HepG2 (cell line): ENCODE results near the gene MAN1A1. TPM values are rescaled to one million over a fixed set of nuclear protein-coding genes. Genes with fewer than 3 reads are reported as not detected.

Experiments
- ATAC-seq: fragments of 200-7000 bp; cut with Tn5 transposase; 3 replicates; pipeline ENCODE4 v1.9.1; 2020; ENCODE audit warnings: mild to moderate bottlenecking, moderate library complexity
- Bru-seq: library from RNA; stranded (reverse); fragments of 400-500 nt; gene quantifications from one replicate; lab custom pipeline; 2021; lab: Mats Ljungman, UMichigan
- BruChase-seq, 2 experiments: library from RNA; stranded (reverse); fragments of 400-500 nt; gene quantifications; one replicate each; lab custom pipeline; 2021; lab: Mats Ljungman, UMichigan
- BruUV-seq: library from RNA; stranded (reverse); fragments of 400-500 nt; replicated peaks from 2 replicates; lab custom pipeline; 2021; lab: Mats Ljungman, UMichigan
- CTCF ChIA-PET: fragments of 300-600 bp; formaldehyde crosslinking; extraction: SDS; loops from one replicate; lab custom pipeline; 2021; ENCODE audit warnings: low total read pairs, inconsistent platforms, low intra/inter-chr PET ratio; lab: Yijun Ruan, JAX
- POLR2A ChIA-PET: fragments of 350-600 bp; sonication (Branson Sonifier 250); formaldehyde crosslinking; loops from one replicate; lab custom pipeline; 2020; ENCODE audit warnings: antibody characterized with exemption, inconsistent platforms; lab: Yijun Ruan, JAX
- DNase-seq: peaks from one replicate; pipeline ENCODE4 v3.0.0-alpha.2; 2015; ENCODE audit warnings: low spot score
- FAIRE-seq: peaks from 3 replicates; lab custom pipeline; 2011; peaks lifted over from hg19 to GRCh38; lab: Jason Lieb, UNC
- H2AFZ ChIP-seq: one replicate; pipeline ENCODE4 v1.6.1; 2011; ENCODE audit warnings: low read length, inconsistent platforms
- H3K27ac ChIP-seq: fragments of 300-600 bp; 3 replicates; pipeline ENCODE4 v1.8.0; 2011; ENCODE audit warnings: mixed run types, mild to moderate bottlenecking, mixed read lengths, low read length, inconsistent platforms; ENCODE audit not compliant: insufficient read depth; ENCODE audit errors: extremely low read length
- H3K27me3 ChIP-seq, 2 experiments: fragments of 200-600 bp in 1 of 2; 2 replicates in 1 of 2; 3 replicates in 1 of 2; pipeline versions ENCODE4 v1.6.0 to v1.8.0; 2011; ENCODE audit warnings: low read length in 2 of 2, mild to moderate bottlenecking in 2 of 2, moderate library complexity in 2 of 2, inconsistent platforms in 1 of 2; ENCODE audit not compliant: insufficient read depth in 2 of 2, control insufficient read depth in 1 of 2
- H3K36me3 ChIP-seq, 2 experiments: fragments of 200-600 bp in 1 of 2; replicated peaks in 1 of 2; 2 replicates in 1 of 2; 3 replicates in 1 of 2; pipeline versions ENCODE4 v1.5.1 to v1.8.0; 2011; ENCODE audit warnings: low read length in 2 of 2, inconsistent platforms in 1 of 2; ENCODE audit not compliant: insufficient read depth in 2 of 2, control insufficient read depth in 1 of 2
- H3K4me1 ChIP-seq: 2 replicates; pipeline ENCODE4 v1.5.1; 2012; ENCODE audit warnings: low read length, inconsistent platforms; ENCODE audit not compliant: insufficient read depth
- H3K4me2 ChIP-seq: 2 replicates; pipeline ENCODE4 v1.6.0; 2011; ENCODE audit warnings: low read depth, low read length, inconsistent platforms
- H3K4me3 ChIP-seq, 3 experiments: fragments of 200-600 bp in 1 of 3; sonication (generic), shearing (Covaris generic) in 1 of 3; replicated peaks in 1 of 3; 2 replicates each; pipeline ENCODE4 v1.5.1; 2011 to 2016; ENCODE audit warnings: low read length in 3 of 3, inconsistent platforms in 2 of 3, low read depth in 2 of 3, mild to moderate bottlenecking in 2 of 3, control low read depth in 1 of 3, mixed read lengths in 1 of 3; ENCODE audit not compliant: insufficient read depth in 1 of 3
- H3K79me2 ChIP-seq: one replicate; pipeline ENCODE4 v1.6.1; 2011; ENCODE audit warnings: low read length, inconsistent platforms; ENCODE audit not compliant: insufficient read depth
- H3K9ac ChIP-seq: 2 replicates; pipeline ENCODE4 v1.6.0; 2011; ENCODE audit warnings: mild to moderate bottlenecking, low read depth, low read length, inconsistent platforms; ENCODE audit not compliant: insufficient read depth
- H3K9me3 ChIP-seq: 2 replicates; pipeline ENCODE4 v1.5.1; 2012; ENCODE audit warnings: mild to moderate bottlenecking, low read length
- H4K20me1 ChIP-seq: 2 replicates; pipeline ENCODE4 v1.6.0; 2011; ENCODE audit warnings: inconsistent platforms, mild to moderate bottlenecking, low read length, moderate library complexity; ENCODE audit not compliant: insufficient read depth
- CEBPG ChIP-seq: IDR thresholded peaks from 2 replicates; pipeline ENCODE4 v1.6.1; 2016
- CENPT ChIP-seq: sonication (generic); formaldehyde crosslinking; IDR thresholded peaks from 2 replicates; pipeline ENCODE4 v1.8.0; 2022; ENCODE audit warnings: low read depth, mild to moderate bottlenecking, moderate library complexity, missing genetic modification reagents
- KLF12 ChIP-seq: sonication (generic); formaldehyde crosslinking; IDR thresholded peaks from 2 replicates; pipeline ENCODE4 v1.4.0; 2020; ENCODE audit warnings: missing genetic modification reagents, borderline replicate concordance
- MEIS2 ChIP-seq: sonication (generic); formaldehyde crosslinking; IDR thresholded peaks from 2 replicates; pipeline ENCODE4 v1.9.0; 2021; ENCODE audit warnings: mild to moderate bottlenecking, missing genetic modification reagents
- MIER2 ChIP-seq: IDR thresholded peaks from 2 replicates; pipeline ENCODE4 v1.6.1; 2016; ENCODE audit warnings: missing biosample characterization, missing genetic modification reagents
- SMARCC2 ChIP-seq: fragments of 450-650 bp; IDR thresholded peaks from 2 replicates; pipeline ENCODE4 v1.6.1; 2017; ENCODE audit warnings: antibody characterized with exemption, mild to moderate bottlenecking
- TMF1 ChIP-seq: sonication (generic); formaldehyde crosslinking; IDR thresholded peaks from 2 replicates; pipeline ENCODE4 v1.8.1; 2022; ENCODE audit warnings: low read depth, missing genetic modification reagents
- XBP1 ChIP-seq: sonication (generic); formaldehyde crosslinking; IDR thresholded peaks from 2 replicates; pipeline ENCODE4 v1.5.0; 2020; ENCODE audit warnings: missing genetic modification reagents
- ZFP37 ChIP-seq: sonication (generic); formaldehyde crosslinking; IDR thresholded peaks from 2 replicates; pipeline ENCODE4 v1.4.0; 2020; ENCODE audit warnings: missing genetic modification reagents, borderline replicate concordance
- ZNF20 ChIP-seq: sonication (generic); formaldehyde crosslinking; IDR thresholded peaks from 2 replicates; pipeline ENCODE4 v1.4.0; 2020; ENCODE audit warnings: mild to moderate bottlenecking, moderate library complexity, missing genetic modification reagents
- ZNF747 ChIP-seq: sonication (generic); formaldehyde crosslinking; IDR thresholded peaks from 2 replicates; pipeline ENCODE4 v1.8.1; 2023; ENCODE audit warnings: missing genetic modification reagents, mild to moderate bottlenecking, borderline replicate concordance
- ZNF83 ChIP-seq: sonication (generic); formaldehyde crosslinking; IDR thresholded peaks from 2 replicates; pipeline ENCODE4 v1.4.0; 2020; ENCODE audit warnings: missing genetic modification reagents, mild to moderate bottlenecking, borderline replicate concordance
- ZSCAN22 ChIP-seq: sonication (generic); formaldehyde crosslinking; IDR thresholded peaks from 2 replicates; pipeline ENCODE4 v1.4.0; 2020; ENCODE audit warnings: mild to moderate bottlenecking, missing genetic modification reagents
- WGBS: methylation state at CpG from one replicate; pipeline ENCODE4 v1.1.6; 2017; ENCODE audit warnings: low lambda C conversion rate; 5-methylcytosine and 5-hydroxymethylcytosine counted together
- in situ Hi-C: cut with HindIII; loops from 2 replicates; pipeline ENCODE4 v1.10.0; 2017; ENCODE audit warnings: low pct_unique_long_range_greater_than_20kb; ENCODE audit not compliant: extremely low pct_ligation_motif_present
- intact Hi-C: fragments of 100-400 bp; cut with micrococcal nuclease; formaldehyde crosslinking; loops from one replicate; pipeline ENCODE4 v1.10.0; 2022; ENCODE audit not compliant: unreplicated experiment
- long read RNA-seq, 2 experiments: library from RNA in 1 of 2; library from polyadenylated mRNA in 1 of 2; stranded (forward) in 1 of 2; unstranded in 1 of 2; transcript quantifications; one replicate each; pipeline ENCODE4 v2.0.0, GENCODE V29; 2019 to 2022
- polyA minus RNA-seq, 3 experiments: library from RNA; depleted of rRNA, polyadenylated mRNA; stranded (reverse); fragments of >200 nt; gene quantifications; 2 replicates each; pipeline ENCODE4 v1.2.3, GENCODE V29; 2011; ENCODE audit warnings: low replicate concordance in 1 of 3
- polyA plus RNA-seq, 8 experiments: library from polyadenylated mRNA; depleted of rRNA in 3 of 8; stranded (reverse) in 7 of 8; unstranded in 1 of 8; fragments of >200 nt; fragmentation: Illumina TruSeq in 4 of 8; extraction: Trizol in 4 of 8; gene quantifications; 2 replicates each; pipeline versions ENCODE4 v1.2.1 to v1.2.3, GENCODE V29; 2011 to 2016; ENCODE audit warnings: low read depth in 4 of 8, missing spikeins in 1 of 8, mixed read lengths in 1 of 8; ENCODE audit not compliant: insufficient read depth in 1 of 8
- total RNA-seq, 5 experiments: library from RNA; depleted of rRNA; stranded (reverse); fragments of >200 nt; fragmentation: Illumina TruSeq; extraction: Trizol; gene quantifications; 2 replicates each; pipeline ENCODE4 v1.2.3, GENCODE V29; 2016; ENCODE audit warnings: low read depth in 1 of 5
- TF ChIP-seq, protein P1 (sequence below): sonication (generic); formaldehyde crosslinking; IDR thresholded peaks from 2 replicates; pipeline ENCODE4 v1.4.0; 2020; ENCODE audit warnings: mild to moderate bottlenecking, missing genetic modification reagents

Gene MAN1A1
- total RNA-seq (2016; rRNA removed; fragmentation: Illumina TruSeq; extraction: Trizol) (98.7 and 156 TPM in 2 replicates), polyA plus RNA-seq (2011; rRNA removed) (192 and 236 TPM in 2 replicates), polyA minus RNA-seq (2011; rRNA and poly(A)+ RNA removed; ENCODE audit: low replicate concordance) (0.70 and 113 TPM in 2 replicates), Bru-seq, nascent RNA (percentile 99 among the genes with signal in this experiment), BruChase-seq, experiment 1, labeled RNA remaining after a 6-hour chase (percentile 96 among the genes with signal in this experiment), BruChase-seq, experiment 2, labeled RNA remaining after a 2-hour chase (percentile 95 among the genes with signal in this experiment)
- total RNA-seq (2016; cell fraction: cytosol; rRNA removed; fragmentation: Illumina TruSeq; extraction: Trizol; ENCODE audit: low read depth): 8.0 and 9.3 TPM in 2 replicates
- 92.1 and 154 TPM in 2 replicates for total RNA-seq (2016; cell fraction: insoluble cytoplasmic fraction; rRNA removed; fragmentation: Illumina TruSeq; extraction: Trizol)
- total RNA-seq (2016; cell fraction: membrane; rRNA removed; fragmentation: Illumina TruSeq; extraction: Trizol): 35.4 and 40.1 TPM in 2 replicates
- total RNA-seq (2016; cell fraction: nucleus; rRNA removed; fragmentation: Illumina TruSeq; extraction: Trizol): 183 and 203 TPM in 2 replicates
- polyA plus RNA-seq (2011; cell fraction: cytosol; rRNA removed): 99.8 and 148 TPM in 2 replicates
- 62.7 and 77.6 TPM in 2 replicates for polyA plus RNA-seq (2011; cell fraction: nucleus; rRNA removed)
- 214 and 224 TPM in 2 replicates for polyA plus RNA-seq (2012)
- polyA plus RNA-seq (2016; cell fraction: cytosol; fragmentation: Illumina TruSeq; extraction: Trizol; ENCODE audit: low read depth): 6.6 and 6.7 TPM in 2 replicates
- 106 and 111 TPM in 2 replicates for polyA plus RNA-seq (2016; cell fraction: insoluble cytoplasmic fraction; fragmentation: Illumina TruSeq; extraction: Trizol; ENCODE audit: low read depth)
- polyA plus RNA-seq (2016; cell fraction: membrane; fragmentation: Illumina TruSeq; extraction: Trizol; ENCODE audit: low read depth): 19.3 and 22.4 TPM in 2 replicates
- 218 and 229 TPM in 2 replicates for polyA plus RNA-seq (2016; cell fraction: nucleus; fragmentation: Illumina TruSeq; extraction: Trizol; ENCODE audit: insufficient read depth, low read depth)
- polyA minus RNA-seq (2011; cell fraction: cytosol; rRNA and poly(A)+ RNA removed): 203 TPM in 2 replicates
- polyA minus RNA-seq (2011; cell fraction: nucleus; rRNA and poly(A)+ RNA removed): 222 and 223 TPM in 2 replicates
- long read RNA-seq, experiment 1, partial matches to known transcripts: 17 of 34 reads
- long read RNA-seq, experiment 1, other reads (novel, unspliced or antisense): 17 of 34 reads
- long read RNA-seq, experiment 2, full-length matches to known transcripts: 9 of 281 reads
- long read RNA-seq, experiment 2, partial matches to known transcripts: 21 of 281 reads
- long read RNA-seq, experiment 2, other reads (novel, unspliced or antisense): 251 of 281 reads

DNA sequence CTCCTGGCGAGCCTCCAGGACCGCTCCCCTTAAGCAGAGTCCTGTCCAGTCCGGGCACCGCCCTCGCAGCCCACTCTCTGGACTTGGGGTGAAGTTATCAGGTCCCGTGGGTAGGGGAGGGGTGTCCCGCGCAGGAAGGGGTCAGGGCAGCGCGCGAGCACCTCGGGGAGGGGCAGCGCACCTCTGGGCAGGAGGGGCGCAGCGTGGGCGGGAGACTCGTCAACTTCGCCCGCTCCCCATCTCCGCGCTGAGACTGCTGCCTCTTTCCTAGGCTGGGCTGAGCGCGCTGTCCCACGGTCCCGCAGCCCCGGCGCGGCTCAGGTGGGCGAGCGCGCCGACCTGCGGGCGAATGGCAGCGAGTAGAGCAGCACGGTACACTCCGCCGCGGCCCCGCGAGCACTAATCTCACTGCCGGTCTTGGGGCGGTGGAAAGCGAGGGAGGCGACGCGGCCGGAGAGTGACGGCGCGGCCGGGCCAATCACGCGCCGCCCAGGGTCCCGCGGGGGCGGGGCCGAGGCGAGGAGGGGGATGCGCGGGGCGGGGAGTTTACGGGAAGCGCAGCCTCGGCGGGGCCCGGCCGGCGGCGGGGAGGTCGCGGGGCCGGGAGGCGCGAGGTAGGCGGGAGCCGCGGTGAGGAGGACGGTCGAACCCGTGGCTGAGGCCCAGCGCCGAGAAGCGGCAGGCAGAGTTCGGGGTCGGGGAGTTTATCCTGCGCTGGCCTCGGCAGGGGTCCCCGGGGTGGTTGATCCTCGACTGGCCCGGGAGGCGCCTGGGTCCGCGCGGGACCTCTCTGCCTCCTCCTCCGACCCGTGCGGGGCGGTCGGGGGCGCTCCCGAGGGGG, at the start of gene MAN1A1:
TSS of gene MAN1A1 (minus strand) at position 401 of the 841 bp plus-strand sequence. CDS start 696 bp downstream, outside the sequence.
- Histone ChIP-seq H4K20me1 (peaks cover 29% of the 10 kb centered on the region), H3K9me3 (no peaks in the 10 kb centered on the region), H3K79me2 (peaks cover 75% of the 10 kb centered on the region), H3K36me3 (peaks cover 0 to 4% of the 10 kb centered on the region in 2 experiments; a peak in 2 of 5 replicates), H3K4me3 (peak within 1 kb of the TSS; percentile 89 to 99 (median 99)), H2AFZ (peak within 1 kb of the TSS; percentile 7), H3K4me2 (peak within 1 kb of the TSS; percentile 96), H3K27me3 (no peaks in the 10 kb centered on the region; a peak in 1 of 5 replicates), H3K9ac (peak within 1 kb of the TSS; percentile 99), H3K27ac (peak within 1 kb of the TSS; percentile 100), H3K4me1 (peaks cover 23% of the 10 kb centered on the region)
- ATAC-seq (peak; percentile 89), DNase-seq (peak; percentile 87), FAIRE-seq (no peak)
- in situ Hi-C loops: loop anchor here (5.0 to 10.0 kb wide), 2 partner anchors 202 to 385 kb away; no protein-coding TSS in a partner anchor
- ChIA-PET CTCF (no interaction called here), POLR2A (interaction anchor here (1.2 to 1.4 kb wide), 2 partner anchors 26 to 89 kb away, joined by 4 to 5 read pairs; no protein-coding TSS in a partner anchor)
- WGBS: 1% methylated on average over 27 of the region's 103 CpGs
- intact Hi-C loops: loop anchor here (1.0 to 10.0 kb wide), 5 partner anchors 148 to 1475 kb away; no protein-coding TSS in a partner anchor
- no TSS peak for BruUV-seq
- TF ChIP-seq ZNF747 (CRISPR knock-in tag) (peak; percentile 87), ZNF20 (CRISPR knock-in tag) (0 out of 2 replicates have a peak, but pooled peaks have one; percentile 10), SMARCC2 (no peak), CENPT (CRISPR knock-in tag) (peak; percentile 23; the same call in 1 of the 2 replicates), ZNF83 (CRISPR knock-in tag) (peak; percentile 28; the same call in 1 of the 2 replicates), XBP1 (CRISPR knock-in tag) (no peak), MIER2 (CRISPR knock-in tag) (no peak), MEIS2 (CRISPR knock-in tag) (no peak; the same call in 1 of the 2 replicates), CEBPG (CRISPR knock-in tag) (peak; percentile 40; the same call in 1 of the 2 replicates), KLF12 (CRISPR knock-in tag) (peak; percentile 48; the same call in 1 of the 2 replicates), ZFP37 (CRISPR knock-in tag) (no peak), ZSCAN22 (CRISPR knock-in tag) (no peak), TMF1 (CRISPR knock-in tag) (peak; percentile 96)
- TF ChIP-seq, protein P1, sequence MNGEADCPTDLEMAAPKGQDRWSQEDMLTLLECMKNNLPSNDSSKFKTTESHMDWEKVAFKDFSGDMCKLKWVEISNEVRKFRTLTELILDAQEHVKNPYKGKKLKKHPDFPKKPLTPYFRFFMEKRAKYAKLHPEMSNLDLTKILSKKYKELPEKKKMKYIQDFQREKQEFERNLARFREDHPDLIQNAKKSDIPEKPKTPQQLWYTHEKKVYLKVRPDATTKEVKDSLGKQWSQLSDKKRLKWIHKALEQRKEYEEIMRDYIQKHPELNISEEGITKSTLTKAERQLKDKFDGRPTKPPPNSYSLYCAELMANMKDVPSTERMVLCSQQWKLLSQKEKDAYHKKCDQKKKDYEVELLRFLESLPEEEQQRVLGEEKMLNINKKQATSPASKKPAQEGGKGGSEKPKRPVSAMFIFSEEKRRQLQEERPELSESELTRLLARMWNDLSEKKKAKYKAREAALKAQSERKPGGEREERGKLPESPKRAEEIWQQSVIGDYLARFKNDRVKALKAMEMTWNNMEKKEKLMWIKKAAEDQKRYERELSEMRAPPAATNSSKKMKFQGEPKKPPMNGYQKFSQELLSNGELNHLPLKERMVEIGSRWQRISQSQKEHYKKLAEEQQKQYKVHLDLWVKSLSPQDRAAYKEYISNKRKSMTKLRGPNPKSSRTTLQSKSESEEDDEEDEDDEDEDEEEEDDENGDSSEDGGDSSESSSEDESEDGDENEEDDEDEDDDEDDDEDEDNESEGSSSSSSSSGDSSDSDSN (CRISPR knock-in tag): peak; percentile 97
